NCI-H2227 (cell line): ENCODE results near the gene CEP43.

ENCODE experiments used
- DNase-seq: peaks from one replicate; lab custom pipeline; 2025; ENCODE audit not compliant: unreplicated experiment; lab: John Stamatoyannopoulos, UW

CEP43 gene

GRCh38 chr6:167007985-167008384, 8.8 kb downstream of the CEP43 start:
- no peak for DNase-seq

- DNase-seq = no peak
These were observed 13.9 kb downstream of the CEP43 start for GRCh38 chr6:167013067-167013466.

- DNase-seq = no peak
These were observed 14.7 kb downstream of the CEP43 start for GRCh38 chr6:167013946-167014345.

GRCh38 chr6:167015302-167015701, 16.1 kb downstream of the CEP43 start:
- DNase-seq = no peak

GRCh38 chr6:167020206-167020605, 21.0 kb downstream of the CEP43 start:
- DNase-seq = no peak

GRCh38 chr6:167027308-167027707, 28.1 kb downstream of the CEP43 start:
- no peak for DNase-seq

GRCh38 chr6:167027772-167028171, 28.6 kb downstream of the CEP43 start:
- DNase-seq = no peak

- no peak for DNase-seq
These were observed 31.2 kb downstream of the CEP43 start for GRCh38 chr6:167030222-167031072.

- DNase-seq = no peak
These were observed 32.0 kb downstream of the CEP43 start for GRCh38 chr6:167031082-167031709.

GRCh38 chr6:167034056-167034455, 34.9 kb downstream of the CEP43 start:
- DNase-seq = no peak

- no peak for DNase-seq
These were observed 38.6 kb downstream of the CEP43 start for GRCh38 chr6:167037762-167038161.

- no peak for DNase-seq
These were observed 45.5 kb downstream of the CEP43 start for GRCh38 chr6:167044696-167045095.

- DNase-seq = no peak
These were observed 46.8 kb downstream of the CEP43 start for GRCh38 chr6:167045828-167046580.

- no peak for DNase-seq
These were observed 47.8 kb downstream of the CEP43 start for GRCh38 chr6:167046861-167047495.

GRCh38 chr6:167047554-167047953, 48.4 kb downstream of the CEP43 start:
- no peak for DNase-seq
